Fibroblast of skin of scalp (primary cell): ENCODE results near the gene C12orf75. TPM values are rescaled to one million over a fixed set of nuclear protein-coding genes. Genes with fewer than 3 reads are reported as not detected.
"Not testable (repeated sequence)": the region's sequence is repeated elsewhere in the genome, so short reads cannot be mapped to it uniquely, and the experiment has no call there.

ENCODE experiments used
- DNase-seq: peaks from one replicate; pipeline ENCODE4 v3.0.0-alpha.2; 2013
- polyA plus RNA-seq, 2 experiments: library from polyadenylated mRNA; unstranded; fragments of 120-200 nt; gene quantifications; one replicate each; pipeline ENCODE4 v1.2.1, GENCODE V29; 2013; ENCODE audit not compliant: insufficient read length in 2 of 2

C12orf75 gene
- polyA plus RNA-seq (2013, experiment 1 of 2; ENCODE audit: insufficient read length): 400 TPM
- 417 TPM for polyA plus RNA-seq (2013, experiment 2 of 2; ENCODE audit: insufficient read length)

GRCh38 chr12:105330283-105330930, at the start of gene C12orf75:
Gene C12orf75 (plus strand): TSS chr12:105330691. CDS start chr12:105330892, 201 bp downstream.
- peak; percentile 86 for DNase-seq

DNA sequence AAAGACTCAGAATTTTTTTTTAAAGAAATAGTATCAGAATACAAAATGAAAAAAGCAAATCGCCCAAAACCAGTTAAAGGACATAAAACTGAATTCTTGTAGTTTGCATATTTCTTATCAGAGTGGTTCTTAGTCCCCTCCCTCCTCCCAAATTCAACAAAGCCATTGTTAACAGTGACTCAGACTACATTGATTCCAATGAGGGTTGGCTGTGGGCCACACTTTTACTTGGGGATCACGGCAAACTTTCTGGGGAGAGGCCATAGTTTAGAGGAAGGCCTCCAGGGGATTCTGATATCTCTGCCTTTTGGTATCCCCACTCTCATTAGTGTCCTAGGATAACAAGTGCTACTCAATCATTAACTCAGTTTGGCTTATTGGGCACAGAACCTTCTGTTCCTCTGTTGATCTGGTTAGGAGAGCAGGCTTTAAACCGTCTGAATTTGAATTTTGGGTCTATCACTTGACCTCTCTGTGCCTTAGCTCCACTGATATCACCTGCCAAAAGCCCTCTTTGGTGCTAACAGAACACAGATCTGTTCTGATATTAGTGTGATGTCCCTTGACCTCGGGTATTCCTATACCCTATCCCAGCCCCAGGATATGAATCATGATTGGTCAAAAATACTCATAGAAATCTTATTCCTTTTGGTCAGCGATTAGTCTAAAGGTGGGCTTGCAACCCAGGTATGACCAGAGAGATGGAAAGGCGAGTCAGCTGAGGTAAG, 49.4 kb upstream of the C12orf75 start:
- no peak for DNase-seq

GRCh38 chr12:105281694-105282049, 48.8 kb upstream of the C12orf75 start:
- DNase-seq: no peak

DNA sequence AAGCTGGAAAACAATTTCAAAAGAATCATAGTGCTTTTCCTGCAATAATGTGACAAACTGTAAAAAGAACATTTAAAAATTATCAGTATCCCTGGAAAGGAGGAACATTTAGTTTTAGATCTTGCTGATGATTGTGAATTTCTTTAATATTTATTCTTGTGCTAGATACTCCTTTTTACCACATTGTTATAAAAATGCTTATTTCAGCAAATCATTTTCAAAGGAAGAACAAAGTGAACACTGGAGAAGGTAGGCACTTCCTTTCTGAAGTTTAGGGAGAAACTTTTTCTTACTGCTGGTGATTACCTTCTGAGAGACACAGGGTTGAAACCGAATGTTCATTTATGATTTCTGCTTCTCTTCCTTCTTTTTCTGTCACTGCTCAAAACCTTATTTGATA, 45.1 kb upstream of the C12orf75 start:
- no peak for DNase-seq

GRCh38 chr12:105287408-105287807, 43.1 kb upstream of the C12orf75 start:
- DNase-seq: no peak

DNA sequence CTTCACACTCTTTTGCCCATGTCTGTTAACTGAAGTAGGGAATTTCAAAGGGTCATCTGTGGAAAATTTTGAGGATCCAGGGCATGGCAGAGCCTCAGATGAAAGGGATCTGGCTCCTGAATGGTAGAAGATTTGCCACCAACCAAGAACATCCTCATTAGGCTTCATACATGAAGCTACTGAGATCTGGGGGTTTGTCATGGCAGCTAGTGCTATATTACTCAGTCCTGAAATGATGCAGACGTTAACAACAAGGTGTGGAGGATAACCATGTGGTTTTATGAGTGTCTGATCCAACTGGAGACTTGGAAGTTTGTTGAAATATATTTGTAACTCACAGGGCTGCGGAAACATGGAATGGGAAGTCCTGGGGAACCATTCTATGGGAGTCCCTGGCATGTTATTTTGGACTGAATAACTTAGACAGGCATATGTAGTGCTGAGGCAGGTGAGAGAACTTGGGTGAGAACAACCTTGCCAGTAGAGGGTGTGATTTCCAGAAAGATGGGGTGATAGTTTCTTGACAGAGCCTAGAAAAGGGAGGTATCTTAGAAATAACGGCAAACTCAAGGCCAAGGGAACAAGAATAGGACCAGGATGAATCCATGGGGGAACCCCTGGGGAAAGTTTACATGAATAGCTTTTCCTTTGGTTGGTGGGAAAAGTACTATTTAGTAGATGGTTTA, 42.0 kb upstream of the C12orf75 start:
- DNase-seq: no peak

GRCh38 chr12:105289114-105289904, 41.2 kb upstream of the C12orf75 start:
- DNase-seq: peak; percentile 16

DNA sequence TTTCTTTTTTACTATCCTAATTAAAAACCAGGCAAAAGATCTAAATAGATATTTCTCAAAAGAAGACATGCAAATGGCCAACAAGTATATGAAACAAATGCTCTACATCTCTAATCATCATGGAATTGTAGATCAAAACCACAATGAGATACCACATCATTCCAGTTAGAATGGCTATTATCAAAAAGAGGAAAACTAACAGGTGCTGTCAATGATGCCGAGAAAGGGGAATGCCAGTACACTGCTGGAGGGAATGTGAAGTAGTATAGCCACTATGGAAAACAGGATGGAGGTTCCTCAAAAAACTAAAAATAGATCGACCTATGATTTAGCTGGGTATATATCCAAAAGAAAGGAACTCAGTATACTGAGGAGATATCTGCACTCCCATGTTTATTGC, 39.0 kb upstream of the C12orf75 start:
- DNase-seq: no peak

- peak; percentile 39 for DNase-seq
Measured at GRCh38 chr12:105292705-105293104, 37.8 kb upstream of the C12orf75 start.

- no peak for DNase-seq
Measured at GRCh38 chr12:105293187-105293586, 37.3 kb upstream of the C12orf75 start.

- no peak for DNase-seq
Measured at GRCh38 chr12:105294161-105294560, 36.3 kb upstream of the C12orf75 start.

DNA sequence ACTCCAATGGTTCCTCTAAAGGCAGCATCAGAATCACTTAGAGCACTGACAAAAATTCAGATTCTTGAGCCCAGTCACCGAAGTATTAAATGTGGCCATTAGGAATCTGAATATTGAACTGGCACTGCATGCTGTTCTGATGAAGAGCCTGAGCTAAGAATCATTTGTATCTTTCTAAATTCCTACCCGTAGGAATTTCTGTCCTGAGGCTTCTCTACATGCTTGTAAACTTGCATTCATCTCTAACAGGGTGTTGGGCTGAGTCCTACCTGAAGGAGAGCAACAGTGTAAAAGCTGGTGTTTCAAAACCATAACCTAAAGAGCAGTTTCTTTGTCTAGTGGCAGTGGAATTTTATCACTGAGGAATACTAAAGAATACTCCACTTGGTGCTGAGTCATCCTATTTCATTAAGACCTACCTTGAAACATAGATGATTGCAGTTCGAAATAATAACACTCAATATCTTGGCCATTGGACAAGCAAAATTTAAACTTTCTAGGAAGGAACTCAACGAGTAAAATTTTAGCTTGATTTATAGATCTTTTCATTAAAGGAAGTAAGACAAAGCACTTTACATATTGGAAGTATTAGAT, 35.5 kb upstream of the C12orf75 start:
- no peak for DNase-seq

GRCh38 chr12:105296116-105297089, 34.1 kb upstream of the C12orf75 start:
- DNase-seq: no peak

GRCh38 chr12:105300883-105301282, 29.6 kb upstream of the C12orf75 start:
- DNase-seq: no peak

- no peak for DNase-seq
Measured at GRCh38 chr12:105301696-105302095, 28.8 kb upstream of the C12orf75 start.

GRCh38 chr12:105302986-105303385, 27.5 kb upstream of the C12orf75 start:
- not testable (repeated sequence) for DNase-seq

- DNase-seq: not testable (repeated sequence)
Measured at GRCh38 chr12:105304626-105305025, 25.9 kb upstream of the C12orf75 start.

GRCh38 chr12:105307601-105308314, 22.7 kb upstream of the C12orf75 start:
- not testable (repeated sequence) for DNase-seq

- not testable (repeated sequence) for DNase-seq
Measured at GRCh38 chr12:105308839-105309238, 21.7 kb upstream of the C12orf75 start.

GRCh38 chr12:105309384-105309783, 21.1 kb upstream of the C12orf75 start:
- DNase-seq: not testable (repeated sequence)
